H1 (cell line): ENCODE data around the gene CACNG4. TPM values are rescaled to one million over a fixed set of nuclear protein-coding genes. Genes with fewer than 3 reads are reported as not detected.

Experiments used
- CTCF ChIA-PET: fragments of 300-600 bp; sonication (Branson Sonifier 250); formaldehyde crosslinking; loops from one replicate; lab custom pipeline; 2021; ENCODE audit not compliant: partially characterized antibody; lab: Charles Lee
- POLR2A ChIA-PET: fragments of 300-600 bp; sonication (Branson Sonifier 250); formaldehyde crosslinking; loops from one replicate; lab custom pipeline; 2021; ENCODE audit warnings: inconsistent platforms; ENCODE audit not compliant: partially characterized antibody; lab: Charles Lee
- DNase-seq, 2 experiments: peaks; one replicate each; pipeline versions ENCODE4 v3.0.0 to v3.0.0-alpha.2; 2010 to 2022; ENCODE audit warnings: low spot score in 2 of 2, low read depth in 1 of 2, mixed read lengths in 1 of 2
- FAIRE-seq: peaks from 2 replicates; lab custom pipeline; 2011; peaks lifted over from hg19 to GRCh38; lab: Jason Lieb, UNC
- H2AFZ ChIP-seq: 2 replicates; pipeline ENCODE4 v1.8.1; 2012; ENCODE audit warnings: low read length, inconsistent platforms
- H2AK5ac ChIP-seq: 2 replicates; pipeline ENCODE4 v1.6.1; 2013; ENCODE audit warnings: low read depth, low read length
- H2BK120ac ChIP-seq: replicated peaks from 2 replicates; pipeline ENCODE3; 2013; ENCODE audit warnings: low read depth, low read length, inconsistent platforms
- H2BK12ac ChIP-seq: 2 replicates; pipeline ENCODE4 v1.6.1; 2013; ENCODE audit warnings: low read depth, low read length
- H2BK15ac ChIP-seq: 2 replicates; pipeline ENCODE4 v1.6.1; 2013; ENCODE audit warnings: low read length
- H2BK20ac ChIP-seq: 2 replicates; pipeline ENCODE4 v1.6.1; 2013; ENCODE audit warnings: low read length
- H2BK5ac ChIP-seq: 2 replicates; pipeline ENCODE4 v1.6.1; 2013; ENCODE audit warnings: low read depth, low read length
- H3K14ac ChIP-seq: 2 replicates; pipeline ENCODE4 v1.6.1; 2013; ENCODE audit warnings: inconsistent platforms; ENCODE audit not compliant: insufficient read length
- H3K18ac ChIP-seq: 2 replicates; pipeline ENCODE4 v1.6.1; 2013; ENCODE audit warnings: low read length; ENCODE audit errors: extremely low read depth
- H3K23ac ChIP-seq: 2 replicates; pipeline ENCODE4 v1.6.1; 2013; ENCODE audit warnings: inconsistent platforms; ENCODE audit not compliant: insufficient read length
- H3K23me2 ChIP-seq: 2 replicates; pipeline ENCODE4 v1.6.1; 2013; ENCODE audit warnings: low read depth, low read length
- H3K27ac ChIP-seq: 2 replicates; pipeline ENCODE4 v1.6.1; 2011; ENCODE audit warnings: low read depth, low read length, inconsistent platforms
- H3K27me3 ChIP-seq, 4 experiments: replicated peaks in 1 of 4; 1 replicate in 1 of 4; 2 replicates in 3 of 4; pipeline versions ENCODE4 v1.6.1 to v1.8.1; 2011 to 2013; ENCODE audit warnings: low read length in 3 of 4, mild to moderate bottlenecking in 3 of 4, inconsistent platforms in 2 of 4, mixed read lengths in 2 of 4, moderate library complexity in 1 of 4; ENCODE audit not compliant: control insufficient read depth in 3 of 4, insufficient read depth in 3 of 4; ENCODE audit errors: extremely low read depth in 1 of 4
- H3K36me3 ChIP-seq, 4 experiments: 2 replicates each; pipeline versions ENCODE4 v1.6.1 to v1.8.1; 2011 to 2013; ENCODE audit warnings: mild to moderate bottlenecking in 4 of 4, low read length in 3 of 4, moderate library complexity in 2 of 4, control low read depth in 1 of 4, inconsistent platforms in 1 of 4; ENCODE audit not compliant: insufficient read depth in 4 of 4, control insufficient read depth in 2 of 4
- H3K4ac ChIP-seq: replicated peaks from 2 replicates; pipeline ENCODE3; 2013; ENCODE audit warnings: low read length, low read depth, mixed read lengths, inconsistent platforms; ENCODE audit not compliant: insufficient read length
- H3K4me1 ChIP-seq, 4 experiments: replicated peaks in 1 of 4; 1 replicate in 1 of 4; 2 replicates in 3 of 4; pipeline versions ENCODE4 v1.6.1 to v1.8.1; 2011 to 2013; ENCODE audit warnings: low read length in 3 of 4, inconsistent platforms in 2 of 4, mixed read lengths in 1 of 4; ENCODE audit not compliant: insufficient read depth in 4 of 4, control insufficient read depth in 3 of 4
- H3K4me2 ChIP-seq, 2 experiments: 2 replicates each; pipeline versions ENCODE4 v1.6.1 to v1.8.1; 2011 to 2013; ENCODE audit warnings: low read depth in 2 of 2, low read length in 2 of 2, control low read depth in 1 of 2, inconsistent platforms in 1 of 2, mild to moderate bottlenecking in 1 of 2; ENCODE audit not compliant: insufficient read depth in 1 of 2
- H3K4me3 ChIP-seq, 4 experiments: fragments of 200-600, 300-600 bp in 1 of 4; sonication (generic), shearing (Covaris generic), sonication (Bioruptor Twin) in 1 of 4; 2 replicates each; pipeline versions ENCODE4 v1.5.1 to v1.8.1; 2011 to 2016; ENCODE audit warnings: low read length in 4 of 4, low read depth in 3 of 4, control low read depth in 2 of 4, inconsistent platforms in 2 of 4, mild to moderate bottlenecking in 2 of 4, mixed read lengths in 1 of 4, moderate library complexity in 1 of 4; ENCODE audit not compliant: insufficient read depth in 2 of 4; ENCODE audit errors: extremely low read depth in 1 of 4
- H3K56ac ChIP-seq: replicated peaks from 2 replicates; pipeline ENCODE3; 2013; ENCODE audit warnings: low read depth, mild to moderate bottlenecking, mixed read lengths, low read length, inconsistent platforms; ENCODE audit not compliant: insufficient read length
- H3K79me1 ChIP-seq: 2 replicates; pipeline ENCODE4 v1.6.1; 2013; ENCODE audit warnings: low read depth, low read length, control low read depth
- H3K79me2 ChIP-seq, 2 experiments: 2 replicates each; pipeline versions ENCODE4 v1.6.1 to v1.8.1; 2012 to 2013; ENCODE audit warnings: low read length in 2 of 2, mild to moderate bottlenecking in 2 of 2, inconsistent platforms in 1 of 2; ENCODE audit not compliant: insufficient read depth in 2 of 2, control insufficient read depth in 1 of 2
- H3K9ac ChIP-seq, 4 experiments: replicated peaks in 1 of 4; 1 replicate in 1 of 4; 2 replicates in 3 of 4; pipeline versions ENCODE4 v1.6.1 to v1.8.1; 2011 to 2013; ENCODE audit warnings: low read depth in 3 of 4, low read length in 3 of 4, control low read depth in 2 of 4, mild to moderate bottlenecking in 2 of 4, moderate library complexity in 2 of 4, inconsistent platforms in 1 of 4; ENCODE audit errors: extremely low read depth in 1 of 4
- H3K9me3 ChIP-seq, 2 experiments: 2 replicates each; pipeline versions ENCODE4 v1.6.1 to v1.8.1; 2012 to 2013; ENCODE audit warnings: mild to moderate bottlenecking in 2 of 2, moderate library complexity in 2 of 2, control low read depth in 1 of 2, inconsistent platforms in 1 of 2, low read depth in 1 of 2, low read length in 1 of 2, mixed read lengths in 1 of 2; ENCODE audit not compliant: insufficient read depth in 2 of 2
- H4K20me1 ChIP-seq, 2 experiments: replicated peaks in 1 of 2; 2 replicates each; pipeline versions ENCODE3 to v1.8.1; 2011 to 2013; ENCODE audit warnings: inconsistent platforms in 2 of 2, low read length in 2 of 2, mild to moderate bottlenecking in 1 of 2; ENCODE audit not compliant: insufficient read depth in 2 of 2, control insufficient read depth in 1 of 2
- H4K5ac ChIP-seq: 2 replicates; pipeline ENCODE4 v1.6.1; 2013; ENCODE audit warnings: low read length, low read depth, mixed read lengths, inconsistent platforms; ENCODE audit not compliant: insufficient read length
- H4K8ac ChIP-seq: 2 replicates; pipeline ENCODE4 v1.8.0; 2013; ENCODE audit warnings: mild to moderate bottlenecking, moderate library complexity, low read length, inconsistent platforms; ENCODE audit not compliant: insufficient read depth; ENCODE audit errors: extremely low read depth
- H4K91ac ChIP-seq: replicated peaks from 2 replicates; pipeline ENCODE3; 2013; ENCODE audit warnings: low read length, mixed read lengths, inconsistent platforms; ENCODE audit not compliant: insufficient read length
- CBX8 ChIP-seq: fragments of 300-800, 300-1000 bp; sonication (generic); IDR thresholded peaks from 2 replicates; pipeline ENCODE4 v1.7.1; 2016; ENCODE audit warnings: low read depth, low read length, borderline replicate concordance
- GABPA ChIP-seq: IDR thresholded peaks from 2 replicates; pipeline ENCODE4 v1.6.1; 2011; ENCODE audit warnings: mild to moderate bottlenecking, low read length, moderate library complexity, borderline replicate concordance; ENCODE audit not compliant: insufficient read depth
- MAFK ChIP-seq: IDR thresholded peaks from 2 replicates; pipeline ENCODE4 v1.6.1; 2012; ENCODE audit warnings: low read depth, mild to moderate bottlenecking, improper control_type of control experiment, low read length
- NRF1 ChIP-seq: IDR thresholded peaks from 2 replicates; pipeline ENCODE4 v1.6.1; 2011; ENCODE audit warnings: mild to moderate bottlenecking, low read depth, low read length, improper control_type of control experiment
- RBBP5 ChIP-seq: IDR thresholded peaks from 2 replicates; pipeline ENCODE4 v1.7.1; 2012; ENCODE audit warnings: low read depth, mild to moderate bottlenecking, inconsistent platforms, low read length, moderate library complexity, borderline replicate concordance
- SUZ12 ChIP-seq: fragments of 200-600 bp; sonication (generic); IDR thresholded peaks from 2 replicates; pipeline ENCODE4 v1.6.1; 2012; ENCODE audit warnings: mild to moderate bottlenecking, inconsistent platforms, low read length, moderate library complexity, mixed read lengths
- WGBS, 2 experiments: shearing (Covaris generic) in 1 of 2; methylation state at CpG; one replicate each; pipeline versions ENCODE4 v1.1.6 to v1.1.7; 2013 to 2015; ENCODE audit warnings: low lambda C conversion rate in 2 of 2, mixed read lengths in 2 of 2, inconsistent platforms in 1 of 2, low coverage in 1 of 2, missing lambda C conversion rate in 1 of 2; ENCODE audit not compliant: insufficient replicate concordance in 2 of 2, insufficient coverage in 1 of 2, insufficient read length in 1 of 2; ENCODE audit errors: extremely low coverage in 1 of 2, missing lambda C conversion rate in 1 of 2; 5-methylcytosine and 5-hydroxymethylcytosine counted together
- long read RNA-seq, 2 experiments: library from RNA in 1 of 2; library from capped mRNA in 1 of 2; stranded (forward); transcript quantifications; one replicate each; pipeline ENCODE4 v2.0.0, GENCODE V29; 2021; ENCODE audit warnings: inconsistent platforms in 1 of 2
- polyA minus RNA-seq, 3 experiments: library from RNA; depleted of rRNA, polyadenylated mRNA; stranded (reverse); fragments of >200 nt; gene quantifications; 1 replicate in 2 of 3; 2 replicates in 1 of 3; pipeline ENCODE4 v1.2.3, GENCODE V29; 2011
- polyA plus RNA-seq, 7 experiments: library from polyadenylated mRNA; depleted of rRNA in 3 of 7; stranded (reverse) in 5 of 7; unstranded in 2 of 7; fragments of >200 nt in 5 of 7; fragments of 200-250 nt in 2 of 7; gene quantifications; 1 replicate in 5 of 7; 2 replicates in 1 of 7; 4 replicates in 1 of 7; pipeline versions ENCODE4 v1.2.1 to v1.2.3, GENCODE V29; 2011 to 2013; ENCODE audit warnings: missing spikeins in 2 of 7, mixed read lengths in 2 of 7
- total RNA-seq: library from RNA; stranded (reverse); fragmentation: NEBNext Ultra II Directional; extraction: Animal tissue kit (Norgen Biotek cat#: 25700); gene quantifications from 2 replicates; pipeline ENCODE4 v1.2.1, GENCODE V29; 2021
- TF ChIP-seq, protein P1 (sequence below): IDR thresholded peaks from 2 replicates; pipeline ENCODE4 v1.6.1; 2011; ENCODE audit warnings: low read depth, mild to moderate bottlenecking, low read length; ENCODE audit not compliant: insufficient read depth

Gene CACNG4
- 5.6 and 5.9 TPM in 2 replicates for total RNA-seq
- polyA plus RNA-seq (2011; rRNA removed) = 3.6 and 5.3 TPM in 2 replicates
- polyA plus RNA-seq (2011; cell fraction: cytosol; rRNA removed) = 2.7 TPM
- 3.2 TPM for polyA plus RNA-seq (2011; cell fraction: nucleus; rRNA removed)
- 2.5 to 4.2 TPM (median 3.9 TPM) in 4 replicates for polyA plus RNA-seq (2012, experiment 1 of 2)
- 4.1 TPM for polyA plus RNA-seq (2012, experiment 2 of 2)
- 3.8 TPM for polyA plus RNA-seq (2013, experiment 1 of 2)
- polyA plus RNA-seq (2013, experiment 2 of 2) = 4.1 TPM
- polyA minus RNA-seq (2011; rRNA and poly(A)+ RNA removed) = 1.4 and 2.0 TPM in 2 replicates
- polyA minus RNA-seq (2011; cell fraction: cytosol; rRNA and poly(A)+ RNA removed) = 2.6 TPM
- 1.2 TPM for polyA minus RNA-seq (2011; cell fraction: nucleus; rRNA and poly(A)+ RNA removed)
- long read RNA-seq, experiment 1, partial matches to known transcripts = 1 of 5 reads
- long read RNA-seq, experiment 1, other reads (novel, unspliced or antisense) = 1 of 5 reads
- long read RNA-seq, experiment 2 = 0 reads

DNA sequence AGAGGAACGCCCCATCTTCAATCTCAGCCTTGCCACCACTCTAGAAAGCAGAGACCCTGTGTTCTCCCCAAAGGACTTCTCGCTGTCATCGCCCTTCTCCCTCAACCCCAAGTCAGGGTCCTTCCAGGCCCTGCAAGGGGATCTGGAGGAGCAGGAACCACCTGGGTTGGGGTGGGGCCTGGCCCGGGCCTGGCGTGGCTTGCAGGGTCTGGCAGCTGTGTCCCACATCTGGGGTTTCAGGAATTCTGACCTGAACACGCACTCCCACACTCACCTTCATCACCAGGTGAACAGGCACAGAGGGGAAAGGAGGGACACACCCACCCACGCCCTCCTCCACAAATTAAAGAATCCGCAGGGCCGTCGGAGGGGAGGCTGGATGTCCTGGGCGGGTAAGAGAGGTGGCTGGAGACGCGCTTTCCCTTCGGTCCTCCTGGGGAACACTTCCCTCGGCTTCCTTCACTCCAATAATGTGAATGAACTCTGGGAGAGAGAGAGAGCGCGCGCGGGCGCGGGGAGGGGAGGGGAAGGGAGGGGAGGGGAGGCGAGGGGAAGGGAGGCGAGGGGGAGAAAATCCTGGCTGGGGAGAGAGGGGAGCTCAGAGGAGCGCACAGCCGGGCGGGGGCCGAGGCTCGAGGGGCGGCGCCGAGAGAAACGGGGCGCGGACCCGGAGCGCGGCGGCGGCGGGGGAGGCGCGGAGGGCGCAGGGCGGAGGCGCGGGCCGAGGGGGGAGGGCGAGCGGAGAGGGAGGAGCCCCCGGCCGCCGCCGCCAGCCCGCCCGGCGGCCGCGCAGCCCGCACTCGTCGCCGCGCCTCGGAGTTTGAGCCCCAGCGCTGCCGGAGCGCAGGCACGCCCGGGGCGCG, at the start of gene CACNG4:
Gene CACNG4, plus strand, starts transcription at position 799 of the 863 bp plus-strand sequence. CDS start 205 bp downstream, outside the sequence.
- H2AK5ac ChIP-seq = no peak within 1 kb of the TSS
- peak within 1 kb of the TSS in 1 of 4 experiments; percentile 20; a peak in 2 of 7 replicates for H3K9ac ChIP-seq
- ChIA-PET CTCF (interaction anchor here (0.8 kb wide), 1 partner anchor 12 kb away, joined by 3 read pairs; no protein-coding TSS in a partner anchor), POLR2A (interaction anchor here (0.6 to 1.4 kb wide), 3 partner anchors 9 to 13 kb away, joined by 3 to 6 read pairs (median 5); no protein-coding TSS in a partner anchor)
- H4K8ac ChIP-seq = peak within 1 kb of the TSS; percentile 53; the same call in 1 of the 2 replicates
- DNase-seq (peak in 1 of 2 experiments; percentile 73), FAIRE-seq (no peak)
- H3K79me2 ChIP-seq = no peaks in the 10 kb centered on the region
- H3K18ac ChIP-seq = no peak within 1 kb of the TSS; the same call in 1 of the 2 replicates
- no peaks in the 10 kb centered on the region for H3K9me3 ChIP-seq
- H2BK5ac ChIP-seq = no peak within 1 kb of the TSS; the same call in 1 of the 2 replicates
- H4K91ac ChIP-seq = no peak within 1 kb of the TSS
- no peaks in the 10 kb centered on the region for H3K36me3 ChIP-seq
- 19% methylated on average over 8 of the region's 71 CpGs; no CpG with 5 or more reads in 1 of the 2 experiments for WGBS, 2 experiments
- H4K20me1 ChIP-seq = peaks cover 2 to 6% of the 10 kb centered on the region in 2 experiments
- H3K4me3 ChIP-seq = peak within 1 kb of the TSS; percentile 59 to 75 (median 66)
- H3K4ac ChIP-seq = peak within 1 kb of the TSS; percentile 25
- H4K5ac ChIP-seq = no peak within 1 kb of the TSS
- peak within 1 kb of the TSS; percentile 94 to 99 for H3K4me2 ChIP-seq
- H3K23me2 ChIP-seq = peaks cover 17% of the 10 kb centered on the region
- H3K23ac ChIP-seq = no peak within 1 kb of the TSS
- no peak within 1 kb of the TSS for H2BK120ac ChIP-seq
- H2BK12ac ChIP-seq = peak within 1 kb of the TSS; percentile 77; the same call in 1 of the 2 replicates
- H3K4me1 ChIP-seq = peaks cover 4 to 15% (median 6%) of the 10 kb centered on the region in 4 experiments; a peak in 6 of 7 replicates
- no peak within 1 kb of the TSS for H2BK15ac ChIP-seq
- H3K56ac ChIP-seq = no peak within 1 kb of the TSS
- peak within 1 kb of the TSS; percentile 60; the same call in 1 of the 2 replicates for H2AFZ ChIP-seq
- H3K79me1 ChIP-seq = no peaks in the 10 kb centered on the region; the same call in 1 of the 2 replicates
- H3K27ac ChIP-seq = no peak within 1 kb of the TSS
- no peak within 1 kb of the TSS for H2BK20ac ChIP-seq
- H3K27me3 ChIP-seq = peaks cover 6 to 53% (median 42%) of the 10 kb centered on the region in 4 experiments
- H3K14ac ChIP-seq = no peak within 1 kb of the TSS
- no peak for TF ChIP-seq CBX8
- TF ChIP-seq MAFK = no peak
- TF ChIP-seq, protein P1, sequence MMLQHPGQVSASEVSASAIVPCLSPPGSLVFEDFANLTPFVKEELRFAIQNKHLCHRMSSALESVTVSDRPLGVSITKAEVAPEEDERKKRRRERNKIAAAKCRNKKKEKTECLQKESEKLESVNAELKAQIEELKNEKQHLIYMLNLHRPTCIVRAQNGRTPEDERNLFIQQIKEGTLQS = no peak
- TF ChIP-seq GABPA = no peak
- TF ChIP-seq SUZ12 = peak; percentile 47; the same call in 1 of the 2 replicates
- no peak for TF ChIP-seq NRF1
- TF ChIP-seq RBBP5 = no peak
